CD4-positive, alpha-beta T cell treated with Interleukin-15 for 4 hours (primary cell): Measurements from ENCODE around the gene IGF2BP1.
"Not testable (repeated sequence)": the region's sequence is repeated elsewhere in the genome, so short reads cannot be mapped to it uniquely, and the experiment has no call there.

Experiments
- DNase-seq: peaks from one replicate; pipeline ENCODE4 v3.0.0-alpha.2; 2020; ENCODE audit warnings: low spot score

The IGF2BP1 gene

GRCh38 chr17:49020609-49021008, 23.4 kb downstream of the IGF2BP1 start:
- DNase-seq, result no peak

- DNase-seq, result no peak
These were observed 24.0 kb downstream of the IGF2BP1 start for GRCh38 chr17:49021095-49021767.

GRCh38 chr17:49021768-49022103, 24.6 kb downstream of the IGF2BP1 start:
- DNase-seq, result no peak

GRCh38 chr17:49022391-49022941, 25.3 kb downstream of the IGF2BP1 start:
- no peak for DNase-seq

- no peak for DNase-seq
These were observed 27.3 kb downstream of the IGF2BP1 start for GRCh38 chr17:49024523-49024922.

- DNase-seq, result not testable (repeated sequence)
These were observed 29.3 kb downstream of the IGF2BP1 start for GRCh38 chr17:49026447-49026846.

- no peak for DNase-seq
These were observed 31.1 kb downstream of the IGF2BP1 start for GRCh38 chr17:49028271-49028670.

GRCh38 chr17:49029801-49030200, 32.6 kb downstream of the IGF2BP1 start:
- no peak for DNase-seq

- DNase-seq, result peak; percentile 55
These were observed 35.1 kb downstream of the IGF2BP1 start for GRCh38 chr17:49031965-49032928.

- peak; percentile 17 for DNase-seq
These were observed 38.5 kb downstream of the IGF2BP1 start for GRCh38 chr17:49035470-49036269.

- DNase-seq, result no peak
These were observed 39.1 kb downstream of the IGF2BP1 start for GRCh38 chr17:49036270-49036626.

- DNase-seq, result no peak
These were observed 41.0 kb downstream of the IGF2BP1 start for GRCh38 chr17:49038138-49038537.

- DNase-seq, result no peak
These were observed 41.4 kb downstream of the IGF2BP1 start for GRCh38 chr17:49038544-49038943.

- DNase-seq, result not testable (repeated sequence)
These were observed 42.3 kb downstream of the IGF2BP1 start for GRCh38 chr17:49039518-49039917.

- no peak for DNase-seq
These were observed 44.3 kb downstream of the IGF2BP1 start for GRCh38 chr17:49041527-49041926.

- DNase-seq, result no peak
These were observed 48.2 kb downstream of the IGF2BP1 start for GRCh38 chr17:49045376-49045775.

- DNase-seq, result no peak
These were observed 49.7 kb downstream of the IGF2BP1 start for GRCh38 chr17:49046912-49047311.

- no peak for DNase-seq
These were observed 52.1 kb downstream of the IGF2BP1 start for GRCh38 chr17:49049265-49049664.

GRCh38 chr17:49050611-49051010, 53.4 kb downstream of the IGF2BP1 start:
- no peak for DNase-seq

- no peak for DNase-seq
These were observed 54.1 kb downstream of the IGF2BP1 start for GRCh38 chr17:49051269-49051668.

- no peak for DNase-seq
These were observed 56.1 kb downstream of the IGF2BP1 start for GRCh38 chr17:49053171-49053829.
